Mucosa of stomach (tissue), 1 donor: ENCODE results near the gene MACROD2.

Experiments used
- H3K27me3 ChIP-seq: one replicate; pipeline ENCODE4 v1.7.0; 2013; ENCODE audit warnings: mild to moderate bottlenecking, low read length; ENCODE audit not compliant: control insufficient read depth, insufficient read depth
- H3K36me3 ChIP-seq: one replicate; pipeline ENCODE4 v1.7.0; 2013; ENCODE audit warnings: low read length; ENCODE audit not compliant: control insufficient read depth, insufficient read depth
- H3K4me1 ChIP-seq: one replicate; pipeline ENCODE4 v1.7.0; 2013; ENCODE audit warnings: mild to moderate bottlenecking, low read length; ENCODE audit not compliant: control insufficient read depth, insufficient read depth
- H3K4me3 ChIP-seq: one replicate; pipeline ENCODE4 v1.7.0; 2013; ENCODE audit warnings: low read length
- H3K9ac ChIP-seq: one replicate; pipeline ENCODE4 v1.7.0; 2013; ENCODE audit warnings: mild to moderate bottlenecking, low read length, moderate library complexity
- H3K9me3 ChIP-seq: one replicate; pipeline ENCODE4 v1.7.0; 2013; ENCODE audit warnings: mild to moderate bottlenecking, low read length, moderate library complexity; ENCODE audit not compliant: control insufficient read depth
- donor health status: Pancreatic carcinoma.

Gene MACROD2

DNA sequence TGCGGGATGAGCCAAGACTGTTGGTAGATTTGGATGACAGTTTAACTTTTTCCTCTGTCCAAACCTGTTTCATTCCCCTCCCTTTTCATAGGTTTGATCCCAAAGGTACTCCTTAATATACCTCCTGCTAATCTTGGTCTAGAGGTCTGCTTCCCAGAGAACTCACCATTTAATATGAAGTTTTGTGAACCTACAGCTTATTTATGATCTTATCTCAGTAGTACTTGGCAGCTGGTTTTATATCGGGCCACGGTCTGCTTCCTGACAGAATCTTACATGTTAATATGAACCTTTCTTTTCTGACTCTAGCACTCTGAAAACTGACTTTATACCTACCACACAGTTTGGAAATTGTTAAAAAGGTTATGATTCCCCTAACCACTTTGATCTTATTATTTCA, 138.7 kb downstream of the MACROD2 start:
- no peaks in the 10 kb centered on the region for H3K9me3 ChIP-seq
- H3K36me3 ChIP-seq, result no peaks in the 10 kb centered on the region
- no peak overlapping the region for H3K9ac ChIP-seq
- H3K4me1 ChIP-seq, result no peaks in the 10 kb centered on the region
- no peak overlapping the region for H3K4me3 ChIP-seq
- H3K27me3 ChIP-seq, result no peaks in the 10 kb centered on the region

DNA sequence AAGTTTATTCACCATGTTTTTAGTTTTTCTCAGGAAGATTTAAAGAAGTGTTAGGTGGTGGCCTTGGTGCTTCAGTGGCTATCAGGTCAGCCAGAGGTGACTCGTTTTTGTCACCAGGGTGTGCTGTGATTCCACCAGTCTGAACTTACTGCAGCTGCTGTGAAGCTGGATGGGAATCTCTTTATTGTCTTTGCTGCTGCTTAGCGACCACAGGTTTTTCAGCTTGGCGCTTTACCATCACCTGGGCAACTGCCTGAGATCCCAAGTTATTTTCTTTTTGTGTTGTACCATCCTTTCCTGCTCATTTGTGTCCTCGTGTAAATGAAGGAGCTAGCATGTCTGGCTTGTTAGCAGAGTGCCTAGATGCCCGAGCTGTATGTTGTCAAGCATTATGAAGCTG, 146.9 kb downstream of the MACROD2 start:
- H3K36me3 ChIP-seq, result no peaks in the 10 kb centered on the region
- no peaks in the 10 kb centered on the region for H3K27me3 ChIP-seq
- no peaks in the 10 kb centered on the region for H3K9me3 ChIP-seq
- peaks cover 10% of the 10 kb centered on the region for H3K4me1 ChIP-seq
- no peak overlapping the region for H3K9ac ChIP-seq
- H3K4me3 ChIP-seq, result no peak overlapping the region

DNA sequence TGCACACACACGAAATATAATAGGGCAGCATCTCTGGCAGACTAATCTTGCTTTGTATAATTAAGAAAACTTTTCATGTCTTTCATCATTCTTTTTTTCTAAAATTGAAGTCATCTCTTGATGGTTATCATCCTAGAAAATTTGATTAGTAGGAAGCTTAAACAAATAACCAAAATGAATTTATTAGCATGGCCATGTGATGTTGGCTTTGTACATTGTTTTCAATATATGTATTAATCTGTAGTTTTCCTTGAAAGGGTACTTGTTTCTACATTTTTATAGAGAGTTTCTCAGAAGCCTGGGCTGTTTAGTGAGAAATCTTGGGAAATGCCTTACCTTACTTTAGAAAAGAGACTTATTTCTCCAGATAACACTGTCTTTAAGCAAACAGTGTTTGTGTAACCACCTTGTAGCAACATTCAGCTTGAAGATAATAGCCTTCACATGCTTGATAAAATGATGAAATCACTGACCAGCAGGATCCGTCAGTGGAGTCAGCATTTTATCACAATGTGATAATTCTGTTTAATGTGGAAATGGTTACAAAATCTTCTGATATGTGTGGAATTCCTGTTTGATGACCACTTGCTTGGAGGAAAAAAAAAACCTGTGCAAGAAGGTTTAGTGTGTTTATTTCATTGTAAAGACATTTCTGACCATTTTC, 147.8 kb downstream of the MACROD2 start:
- H3K9me3 ChIP-seq, result no peaks in the 10 kb centered on the region
- H3K4me1 ChIP-seq, result peaks cover 10% of the 10 kb centered on the region
- H3K9ac ChIP-seq, result no peak overlapping the region
- H3K4me3 ChIP-seq, result no peak overlapping the region
- H3K36me3 ChIP-seq, result no peaks in the 10 kb centered on the region
- no peaks in the 10 kb centered on the region for H3K27me3 ChIP-seq

DNA sequence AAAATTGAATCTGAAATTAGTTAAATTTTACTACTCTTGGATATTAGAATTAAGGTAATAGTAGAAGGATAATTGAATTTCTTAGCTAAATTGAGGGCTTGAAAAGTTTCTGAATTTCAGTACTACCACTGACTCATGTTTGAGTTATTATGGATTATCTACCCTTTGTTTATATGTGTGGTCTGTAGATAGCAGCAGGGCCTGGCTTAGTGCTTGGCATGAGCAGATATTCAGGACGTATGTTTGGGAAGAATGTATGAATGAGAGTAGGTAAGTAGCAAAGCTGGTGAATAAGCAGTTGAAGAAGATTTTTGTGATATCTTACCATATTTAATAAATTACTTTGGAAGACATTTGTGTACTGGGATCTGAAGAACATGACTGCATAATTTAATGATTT, 152.7 kb downstream of the MACROD2 start:
- no peaks in the 10 kb centered on the region for H3K9me3 ChIP-seq

DNA sequence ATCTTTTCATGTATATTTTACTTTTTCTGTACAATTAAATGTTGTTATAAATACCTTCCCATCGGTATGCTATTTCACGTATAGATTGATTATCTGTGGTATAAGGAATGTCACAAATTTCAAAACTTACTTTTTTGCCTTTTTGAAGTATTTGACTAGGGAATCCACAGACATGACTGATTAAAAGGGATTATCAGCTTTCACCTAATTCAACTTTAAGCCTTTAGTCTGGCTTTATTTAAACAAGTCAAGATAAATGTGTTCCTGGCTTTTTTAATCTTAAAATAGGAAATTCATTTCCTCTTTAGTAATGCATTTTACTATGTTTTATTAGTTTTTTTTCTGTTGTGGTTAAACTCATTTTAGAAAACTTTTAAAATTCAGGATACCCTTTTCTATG, 160.0 kb downstream of the MACROD2 start:
- no peaks in the 10 kb centered on the region for H3K9me3 ChIP-seq
- no peaks in the 10 kb centered on the region for H3K36me3 ChIP-seq
- H3K27me3 ChIP-seq, result no peaks in the 10 kb centered on the region
- no peak overlapping the region for H3K4me3 ChIP-seq
- H3K4me1 ChIP-seq, result no peaks in the 10 kb centered on the region
- no peak overlapping the region for H3K9ac ChIP-seq

More for the DNA sequence above, 152.7 kb downstream of the MACROD2 start:
- no peak overlapping the region for H3K9ac ChIP-seq
- no peaks in the 10 kb centered on the region for H3K27me3 ChIP-seq
- H3K4me1 ChIP-seq, result peaks cover 6% of the 10 kb centered on the region
- no peaks in the 10 kb centered on the region for H3K36me3 ChIP-seq
- H3K4me3 ChIP-seq, result no peak overlapping the region

DNA sequence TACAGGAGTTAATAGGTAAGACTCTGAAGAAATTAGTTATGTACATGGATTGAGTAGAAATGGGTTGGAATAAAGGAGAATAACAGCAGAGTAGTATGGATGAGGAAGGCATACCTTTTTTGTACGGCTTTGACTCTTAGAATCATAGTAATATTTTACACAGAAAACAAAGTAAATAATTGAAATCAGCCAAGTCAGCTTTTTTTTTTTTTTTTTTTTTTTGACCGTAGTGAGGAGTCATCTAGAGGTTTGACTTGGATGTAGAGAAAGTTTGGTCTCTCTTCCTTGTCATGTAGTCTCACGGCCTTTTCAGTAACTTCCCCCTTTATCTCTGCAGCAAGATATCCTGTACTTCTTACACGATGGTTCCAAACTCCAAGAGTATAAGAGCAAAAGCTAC, 183.2 kb downstream of the MACROD2 start:
- H3K36me3 ChIP-seq, result no peaks in the 10 kb centered on the region
- H3K9ac ChIP-seq, result no peak overlapping the region
- H3K4me3 ChIP-seq, result no peak overlapping the region

DNA sequence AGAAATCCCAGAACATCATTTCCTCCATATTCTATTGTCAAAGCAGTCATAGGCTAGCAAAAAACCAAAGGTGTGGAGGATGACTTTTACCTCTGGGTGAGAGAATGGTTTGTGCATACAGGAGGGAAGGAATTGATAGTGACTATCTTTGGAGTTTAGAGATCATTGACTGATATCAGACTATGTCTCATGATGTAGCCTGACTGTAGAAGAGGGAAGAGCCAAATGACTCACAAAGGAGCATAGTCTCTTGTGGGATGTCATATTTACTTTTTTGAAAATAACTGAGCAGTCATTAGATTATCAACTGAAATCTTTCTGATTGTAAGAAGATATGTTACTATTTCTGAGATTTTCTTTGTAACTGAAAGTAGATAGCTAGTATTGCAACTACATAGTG, 183.6 kb downstream of the MACROD2 start:
- H3K9me3 ChIP-seq, result no peaks in the 10 kb centered on the region
- H3K9ac ChIP-seq, result no peak overlapping the region
- H3K4me1 ChIP-seq, result no peaks in the 10 kb centered on the region
- H3K4me3 ChIP-seq, result no peak overlapping the region
- no peaks in the 10 kb centered on the region for H3K27me3 ChIP-seq
- H3K36me3 ChIP-seq, result no peaks in the 10 kb centered on the region

More for the DNA sequence above, 183.2 kb downstream of the MACROD2 start:
- Histone ChIP-seq H3K9me3 (no peaks in the 10 kb centered on the region), H3K27me3 (no peaks in the 10 kb centered on the region), H3K4me1 (no peaks in the 10 kb centered on the region)

DNA sequence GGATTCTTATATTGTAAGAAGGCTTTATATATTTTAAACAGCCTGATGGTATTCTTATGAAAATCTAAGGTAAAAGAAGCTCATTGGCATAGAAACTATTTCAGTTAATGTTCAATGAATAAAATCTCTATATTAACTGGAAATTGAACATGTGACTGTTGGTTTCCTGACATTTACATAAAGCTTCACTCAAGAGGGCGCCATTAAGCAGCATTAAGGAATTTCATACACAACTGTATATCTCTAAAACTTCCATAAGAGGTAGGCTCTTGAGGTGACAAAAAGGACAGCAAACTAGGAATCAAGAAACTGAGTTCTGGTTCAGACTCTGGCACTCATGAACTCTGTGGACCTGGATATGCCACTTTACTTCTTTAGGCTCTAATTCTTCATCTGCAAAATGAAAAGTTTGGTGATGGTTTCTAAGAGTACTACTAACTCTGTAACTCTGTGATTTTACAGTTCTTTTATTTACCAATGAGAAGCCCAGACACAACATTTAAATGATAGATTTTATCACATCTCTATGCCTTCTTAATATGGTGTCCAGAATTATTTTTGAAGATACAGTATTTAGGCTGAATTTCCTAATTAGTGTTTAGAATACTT, 194.6 kb downstream of the MACROD2 start:
- no peaks in the 10 kb centered on the region for H3K27me3 ChIP-seq
- H3K9me3 ChIP-seq, result no peaks in the 10 kb centered on the region
- no peak overlapping the region for H3K9ac ChIP-seq
- peaks cover 5% of the 10 kb centered on the region for H3K4me1 ChIP-seq
- H3K36me3 ChIP-seq, result no peaks in the 10 kb centered on the region
- H3K4me3 ChIP-seq, result no peak overlapping the region

DNA sequence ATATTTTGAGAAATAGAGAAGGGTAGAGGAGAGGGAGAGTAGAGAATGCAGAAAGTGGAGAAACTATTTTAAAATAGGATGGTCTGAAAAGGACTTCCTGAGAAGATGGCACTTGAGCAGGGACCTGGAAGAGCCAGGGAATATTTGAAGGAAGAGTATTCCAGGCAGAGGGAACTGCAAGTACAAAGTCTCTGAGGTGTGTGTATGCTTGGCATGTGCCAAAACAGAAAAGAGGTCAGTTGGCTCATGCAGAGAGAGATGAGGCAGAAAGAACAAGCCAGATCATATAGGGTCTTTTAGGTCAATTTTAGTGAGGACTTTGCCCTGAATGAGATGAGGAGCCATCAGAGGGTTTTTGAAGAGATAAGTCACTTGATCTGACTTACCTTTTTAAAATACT, 196.2 kb downstream of the MACROD2 start:
- H3K27me3 ChIP-seq, result no peaks in the 10 kb centered on the region
- H3K4me1 ChIP-seq, result peaks cover 5% of the 10 kb centered on the region
- H3K9me3 ChIP-seq, result no peaks in the 10 kb centered on the region
- H3K36me3 ChIP-seq, result no peaks in the 10 kb centered on the region
- no peak overlapping the region for H3K9ac ChIP-seq
- H3K4me3 ChIP-seq, result no peak overlapping the region

DNA sequence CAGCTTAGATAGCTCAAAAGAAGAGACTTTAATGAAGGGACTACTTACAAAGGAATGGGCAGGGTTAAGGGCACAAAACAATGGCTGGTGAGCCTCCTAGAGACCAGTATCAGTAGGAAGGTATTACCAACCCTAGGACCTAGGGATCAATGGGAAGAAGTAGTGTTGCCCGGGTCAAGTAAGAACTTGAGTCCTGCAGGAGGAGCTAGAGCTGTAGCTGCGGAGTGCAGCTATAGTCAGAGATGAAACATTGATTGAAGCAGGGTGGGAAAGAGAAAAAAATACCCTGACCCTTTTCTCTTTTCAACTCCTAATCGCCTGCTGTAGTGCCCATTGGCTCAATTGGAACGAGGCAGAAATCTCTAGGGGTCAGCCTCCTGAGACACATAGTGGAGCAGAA, 198.1 kb downstream of the MACROD2 start:
- Histone ChIP-seq H3K36me3 (no peaks in the 10 kb centered on the region), H3K9me3 (no peaks in the 10 kb centered on the region), H3K27me3 (no peaks in the 10 kb centered on the region), H3K9ac (no peak overlapping the region), H3K4me3 (no peak overlapping the region), H3K4me1 (peaks cover 5% of the 10 kb centered on the region)

DNA sequence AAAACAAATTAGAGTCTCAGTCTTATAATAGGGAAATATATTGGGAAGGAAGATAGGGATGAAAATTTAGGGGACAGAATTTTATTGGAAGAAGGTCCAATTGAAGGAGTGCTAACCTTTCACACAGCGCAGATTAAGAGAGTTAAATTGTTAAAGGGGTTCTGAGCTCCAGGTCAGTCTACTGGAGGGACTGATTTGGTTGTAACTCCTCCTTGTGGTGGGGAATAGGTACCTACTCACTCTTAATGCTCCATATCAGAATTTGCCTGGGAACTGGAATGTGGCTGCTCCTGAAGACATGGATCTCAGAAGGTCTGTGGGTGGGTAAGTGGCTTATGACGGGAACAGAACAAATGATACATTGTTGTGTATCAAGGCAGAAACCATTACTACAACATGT, 198.6 kb downstream of the MACROD2 start:
- Histone ChIP-seq H3K9me3 (no peaks in the 10 kb centered on the region), H3K36me3 (no peaks in the 10 kb centered on the region), H3K9ac (no peak overlapping the region), H3K4me3 (no peak overlapping the region), H3K4me1 (peaks cover 5% of the 10 kb centered on the region), H3K27me3 (no peaks in the 10 kb centered on the region)

DNA sequence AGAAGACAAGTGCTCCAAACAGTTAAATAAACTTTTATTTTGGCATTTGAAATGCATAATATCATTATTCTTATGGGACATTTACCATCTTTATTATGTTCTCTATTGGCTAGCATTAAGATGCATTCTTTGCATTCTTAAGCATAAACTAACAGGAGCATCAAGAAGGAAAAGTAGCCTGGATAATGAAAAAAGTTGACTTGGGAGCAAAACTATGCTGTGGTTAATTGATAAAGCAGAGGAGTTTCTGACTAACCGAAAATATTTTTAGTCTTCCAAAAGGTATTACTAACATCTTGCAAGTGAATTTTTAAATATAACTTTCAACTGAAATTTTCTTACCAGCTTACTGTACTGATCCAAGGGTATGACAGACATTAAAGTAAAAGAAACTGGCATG, 201.8 kb downstream of the MACROD2 start:
- Histone ChIP-seq H3K9me3 (no peaks in the 10 kb centered on the region), H3K36me3 (no peaks in the 10 kb centered on the region), H3K4me1 (peaks cover 5% of the 10 kb centered on the region), H3K9ac (no peak overlapping the region), H3K27me3 (no peaks in the 10 kb centered on the region), H3K4me3 (no peak overlapping the region)
